HEK293T (cell line): ENCODE results near the gene DLEC1.

Experiments
- CTCF ChIA-PET: fragments of 350-600 bp; formaldehyde crosslinking; extraction: SDS; loops from one replicate; lab custom pipeline; 2021; ENCODE audit warnings: antibody characterized with exemption, inconsistent platforms; lab: Yijun Ruan, JAX
- POLR2A ChIA-PET: fragments of 350-600 bp; formaldehyde crosslinking; extraction: SDS; loops from one replicate; lab custom pipeline; 2020; ENCODE audit warnings: antibody characterized with exemption, inconsistent platforms; lab: Yijun Ruan, JAX
- DNase-seq: peaks from one replicate; pipeline ENCODE4 v3.0.0; 2012; ENCODE audit warnings: mixed read lengths; ENCODE audit errors: extremely low spot score
- ARNT ChIP-seq: fragments of 450-650 bp; IDR thresholded peaks from 2 replicates; pipeline ENCODE4 v1.6.1; 2017; ENCODE audit warnings: mild to moderate bottlenecking
- BHLHE40 ChIP-seq: fragments of 450-650 bp; IDR thresholded peaks from 2 replicates; pipeline ENCODE4 v1.6.1; 2016; ENCODE audit warnings: mild to moderate bottlenecking, moderate library complexity, borderline replicate concordance
- CTBP1 ChIP-seq: fragments of 450-650 bp; IDR thresholded peaks from 2 replicates; pipeline ENCODE4 v1.6.1; 2016; ENCODE audit warnings: borderline replicate concordance
- ELF4 ChIP-seq: fragments of 450-650 bp; IDR thresholded peaks from 2 replicates; pipeline ENCODE4 v1.6.1; 2017; ENCODE audit warnings: antibody characterized with exemption
- FOXA1 ChIP-seq: fragments of 450-650 bp; IDR thresholded peaks from 2 replicates; pipeline ENCODE4 v1.6.1; 2016; ENCODE audit warnings: mild to moderate bottlenecking
- FOXK2 ChIP-seq: fragments of 450-650 bp; IDR thresholded peaks from 2 replicates; pipeline ENCODE4 v1.6.1; 2016; ENCODE audit warnings: mild to moderate bottlenecking
- FOXM1 ChIP-seq: fragments of 450-650 bp; IDR thresholded peaks from 2 replicates; pipeline ENCODE4 v1.6.1; 2017; ENCODE audit warnings: mild to moderate bottlenecking, borderline replicate concordance
- HDGF ChIP-seq: fragments of 450-650 bp; IDR thresholded peaks from 2 replicates; pipeline ENCODE4 v1.6.1; 2017; ENCODE audit warnings: antibody characterized with exemption, borderline replicate concordance
- L3MBTL2 ChIP-seq: fragments of 450-650 bp; conservative IDR thresholded peaks from 2 replicates; pipeline ENCODE4 v1.6.1; 2016; ENCODE audit warnings: mild to moderate bottlenecking
- LEF1 ChIP-seq: fragments of 450-650 bp; IDR thresholded peaks from 2 replicates; pipeline ENCODE4 v1.6.1; 2017; ENCODE audit warnings: mild to moderate bottlenecking, borderline replicate concordance
- NFRKB ChIP-seq: fragments of 450-650 bp; IDR thresholded peaks from 2 replicates; pipeline ENCODE4 v1.6.1; 2016; ENCODE audit warnings: mild to moderate bottlenecking, moderate library complexity
- PKNOX1 ChIP-seq: fragments of 450-650 bp; IDR thresholded peaks from 2 replicates; pipeline ENCODE4 v1.6.1; 2016
- SP1 ChIP-seq: fragments of 450-650 bp; IDR thresholded peaks from 2 replicates; pipeline ENCODE4 v1.6.1; 2017
- SUZ12 ChIP-seq: fragments of 450-650 bp; IDR thresholded peaks from 2 replicates; pipeline ENCODE4 v1.6.1; 2016; ENCODE audit warnings: mild to moderate bottlenecking
- TARDBP ChIP-seq: fragments of 450-650 bp; IDR thresholded peaks from 2 replicates; pipeline ENCODE4 v1.6.1; 2016
- ZNF384 ChIP-seq: fragments of 450-650 bp; IDR thresholded peaks from 2 replicates; pipeline ENCODE4 v1.6.1; 2016

Gene DLEC1

GRCh38 chr3:38100498-38100897 lies 61.5 kb downstream of the DLEC1 start:
- CTCF ChIA-PET = no interaction called here
- TF ChIP-seq LEF1 (no peak), HDGF (no peak), TARDBP (no peak), FOXK2 (no peak), ELF4 (no peak), BHLHE40 (no peak), ZNF384 (no peak), FOXM1 (no peak), SP1 (no peak), L3MBTL2 (no peak), FOXA1 (no peak), NFRKB (no peak), CTBP1 (no peak), ARNT (no peak)
- no peak for DNase-seq
- POLR2A ChIA-PET = no interaction called here

GRCh38 chr3:38101811-38102443 lies 62.9 kb downstream of the DLEC1 start:
- no peak for DNase-seq
- POLR2A ChIA-PET = no interaction called here
- TF ChIP-seq FOXM1 (no peak), CTBP1 (no peak), LEF1 (no peak)
- CTCF ChIA-PET = no interaction called here

DNA sequence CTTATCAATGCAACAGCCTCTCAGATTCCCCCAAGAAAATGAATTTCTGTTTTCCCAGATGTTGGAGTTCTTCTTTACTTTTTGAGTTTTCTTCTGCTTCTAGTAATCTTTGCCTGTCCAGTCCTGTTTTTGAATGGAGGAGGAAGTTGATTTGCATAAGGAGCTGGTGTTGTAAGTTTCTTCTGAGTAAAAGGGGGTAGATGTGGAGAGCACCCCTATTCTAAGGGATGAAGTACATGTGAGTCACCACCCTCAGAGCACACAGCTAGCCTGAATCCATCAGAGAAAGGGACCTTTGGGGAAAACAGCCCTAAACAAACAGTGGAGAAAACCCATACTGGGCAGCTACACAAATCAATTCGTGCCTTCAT lies 63.4 kb downstream of the DLEC1 start:
- TF ChIP-seq FOXA1 (no peak), NFRKB (no peak), CTBP1 (no peak), L3MBTL2 (no peak), HDGF (no peak), ARNT (no peak), PKNOX1 (no peak), ELF4 (no peak), FOXM1 (no peak), SP1 (no peak), ZNF384 (no peak), LEF1 (no peak), FOXK2 (no peak)
- POLR2A ChIA-PET = no interaction called here
- no peak for DNase-seq
- CTCF ChIA-PET = no interaction called here

DNA sequence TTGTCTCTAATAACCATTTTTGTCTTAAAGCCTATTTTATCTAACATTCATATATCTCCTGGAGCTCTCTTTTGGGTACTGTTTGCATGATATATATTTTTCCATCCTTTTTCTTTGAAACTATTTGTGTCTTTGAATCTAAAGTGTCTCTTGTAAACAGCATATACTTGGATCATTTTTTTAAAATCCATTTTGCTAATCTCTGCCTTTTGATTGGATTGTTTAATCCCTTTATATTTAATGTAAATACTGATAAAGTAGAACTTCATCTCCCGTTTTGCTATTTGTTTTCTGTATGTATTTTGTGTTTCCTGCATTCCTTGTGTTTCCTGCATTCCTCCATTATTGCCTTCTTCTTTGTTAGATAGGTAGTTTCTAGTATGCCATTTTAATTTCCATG lies 66.5 kb downstream of the DLEC1 start:
- TF ChIP-seq ELF4 = no peak
- 0 out of 2 replicates have a peak, but pooled peaks have one; percentile 36 for TF ChIP-seq ZNF384
- CTCF ChIA-PET = no interaction called here
- no peak for DNase-seq
- POLR2A ChIA-PET = no interaction called here

DNA sequence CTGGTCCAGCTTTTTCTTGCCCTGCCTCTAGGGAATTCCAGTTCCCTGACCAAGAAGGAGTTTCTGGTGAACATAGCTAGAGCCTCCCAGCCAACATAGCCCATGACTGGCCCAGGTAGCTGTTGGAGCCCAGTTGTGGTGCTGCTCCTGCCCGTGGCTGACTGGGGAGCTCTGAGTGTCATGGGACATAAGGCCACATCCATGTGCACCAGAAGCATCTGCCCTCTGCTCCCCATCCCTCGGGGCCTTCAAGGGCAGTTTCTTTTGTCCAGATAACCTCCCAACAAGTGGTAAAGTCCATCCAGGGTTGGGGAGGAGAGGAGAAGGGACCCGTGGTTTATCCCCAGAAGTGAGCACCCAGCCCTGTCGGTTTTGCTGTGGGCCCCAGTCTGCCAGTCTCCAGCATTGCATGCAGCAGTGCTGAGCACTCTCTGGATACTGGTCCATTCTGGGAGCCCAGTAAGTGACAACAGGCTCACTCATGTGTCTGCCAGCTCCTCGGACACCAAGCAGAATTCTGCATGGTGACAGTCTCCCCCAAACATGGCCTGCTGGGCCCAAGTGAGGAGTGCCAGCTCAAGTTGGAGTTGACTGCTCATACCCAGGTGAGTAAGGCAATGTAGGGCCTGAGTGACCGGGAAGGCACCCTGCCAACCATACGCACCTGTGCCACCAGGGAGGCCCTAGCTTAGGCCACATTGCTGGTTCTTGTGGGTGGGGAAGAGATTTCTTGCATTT lies 69.1 kb downstream of the DLEC1 start:
- ChIA-PET POLR2A (no interaction called here), CTCF (interaction anchor here (0.6 to 1.0 kb wide), 2 partner anchors 23 to 129 kb away, joined by 3 to 4 read pairs; no protein-coding TSS in a partner anchor)
- DNase-seq = no peak
- TF ChIP-seq LEF1 = no peak
- TF ChIP-seq TARDBP = no peak
- no peak for TF ChIP-seq FOXM1
- no peak for TF ChIP-seq ELF4
- no peak for TF ChIP-seq FOXA1
- TF ChIP-seq L3MBTL2 = no peak
- TF ChIP-seq HDGF = no peak
- TF ChIP-seq SUZ12 = no peak
- TF ChIP-seq NFRKB = no peak
- TF ChIP-seq BHLHE40 = no peak

DNA sequence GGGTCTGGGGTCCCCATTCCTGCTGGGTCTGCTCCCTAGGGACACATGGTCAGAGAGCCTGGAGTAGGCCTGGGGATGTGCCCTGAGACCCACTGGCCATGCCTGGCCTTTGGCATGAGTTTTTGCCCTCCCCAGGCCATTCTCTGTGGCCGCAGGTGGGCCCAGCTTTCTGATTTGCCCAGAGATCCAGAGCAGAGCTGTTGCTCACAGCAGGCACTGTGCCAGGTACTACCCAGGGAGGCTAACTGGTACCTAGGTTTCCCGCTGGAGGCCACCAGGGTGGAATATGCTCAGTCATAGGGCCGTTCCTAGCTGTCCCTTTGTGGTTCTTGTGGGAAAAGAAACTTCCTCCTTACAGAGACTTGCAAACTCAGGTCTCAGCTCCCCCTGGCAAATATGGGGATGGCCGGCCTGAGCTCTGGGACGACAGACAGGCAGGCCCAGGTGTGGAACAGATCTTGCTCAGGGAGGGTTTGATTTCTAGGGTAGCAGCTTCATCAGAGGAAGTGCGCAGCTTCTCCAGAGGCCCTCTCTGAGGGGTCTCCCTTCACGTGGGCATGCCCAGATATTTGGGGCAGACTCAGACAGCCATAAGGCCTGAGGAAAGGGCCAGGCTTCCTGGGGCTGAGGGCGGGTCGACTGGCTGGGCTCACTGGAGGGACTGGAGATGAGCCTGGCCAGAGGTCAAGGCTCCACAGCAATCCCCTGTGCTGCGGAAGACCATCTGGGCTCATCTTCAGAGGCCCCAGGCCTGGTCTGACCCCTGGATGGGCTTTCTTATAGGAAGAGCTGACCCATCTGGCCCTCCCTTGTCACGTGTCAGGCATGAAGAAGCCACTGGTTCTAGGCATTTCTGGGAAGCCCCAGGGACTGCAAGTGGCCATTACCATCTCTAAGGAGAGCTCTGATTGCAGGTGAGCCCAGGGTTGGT lies 69.9 kb downstream of the DLEC1 start:
- POLR2A ChIA-PET = no interaction called here

More for the DNA sequence above, 69.9 kb downstream of the DLEC1 start:
- TF ChIP-seq PKNOX1 = no peak
- TF ChIP-seq LEF1 = no peak
- no peak for TF ChIP-seq ELF4
- TF ChIP-seq CTBP1 = no peak
- no peak for TF ChIP-seq L3MBTL2
- TF ChIP-seq SUZ12 = no peak
- TF ChIP-seq ARNT = no peak
- TF ChIP-seq ZNF384 = no peak
- TF ChIP-seq BHLHE40 = no peak
- TF ChIP-seq SP1 = no peak
- TF ChIP-seq FOXM1 = no peak
- TF ChIP-seq NFRKB = no peak
- no peak for TF ChIP-seq FOXK2
- CTCF ChIA-PET = interaction anchor here (0.6 kb wide), 2 partner anchors 130 to 890 kb away, joined by 3 to 4 read pairs; no protein-coding TSS in a partner anchor
- DNase-seq = no peak
